GM21367 (cell line): ENCODE measurements around the gene BTBD9.

ENCODE experiments used
- ATAC-seq: cut with Tn5 transposase; IDR thresholded peaks from one replicate; pipeline ENCODE4 v1.9.1; 2021; ENCODE audit not compliant: unreplicated experiment

BTBD9 gene

DNA sequence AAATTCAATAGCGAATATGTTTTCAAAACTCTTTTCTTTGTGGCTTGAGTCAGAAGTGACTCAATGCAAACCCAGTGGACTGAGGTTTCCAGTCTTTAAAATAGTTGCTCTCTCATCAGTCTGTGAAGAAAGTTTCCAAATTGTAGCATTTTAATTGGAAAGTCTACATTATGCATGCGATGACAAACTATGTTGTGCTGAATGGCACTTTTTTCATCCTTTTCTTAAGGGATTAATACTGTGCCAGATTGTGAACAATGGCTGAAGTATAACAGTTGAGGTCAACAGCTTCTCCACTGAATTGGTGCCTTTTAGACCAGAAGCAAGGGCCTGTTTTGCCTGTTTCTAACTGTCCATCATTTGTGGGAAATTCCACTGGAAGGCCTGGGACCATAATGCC, 377.1 kb downstream of the BTBD9 start:
- ATAC-seq: no peak

DNA sequence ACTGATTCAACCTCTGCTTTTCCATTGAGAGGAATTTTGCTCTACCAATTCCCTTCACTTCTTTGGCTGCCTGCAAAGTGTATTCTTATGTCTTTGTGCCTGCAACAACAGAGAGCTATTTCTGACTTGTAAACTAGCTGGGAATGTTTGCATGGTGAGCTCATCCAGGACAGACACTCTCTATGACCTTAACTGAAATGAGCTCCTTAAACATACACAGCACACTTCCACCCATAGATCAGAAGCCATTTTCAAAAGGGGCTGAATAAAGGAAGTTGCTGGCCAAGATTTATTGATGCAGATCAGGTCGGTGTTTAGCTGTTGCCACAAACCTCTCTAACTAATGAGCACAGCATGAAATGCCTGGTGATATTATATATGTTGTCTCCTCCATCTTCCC, 377.7 kb downstream of the BTBD9 start:
- no peak for ATAC-seq

- no peak for ATAC-seq
Observed at GRCh38 chr6:38261626-38262025, 378.1 kb downstream of the BTBD9 start.

- ATAC-seq: no peak
Observed at GRCh38 chr6:38259736-38260135, 380.0 kb downstream of the BTBD9 start.

DNA sequence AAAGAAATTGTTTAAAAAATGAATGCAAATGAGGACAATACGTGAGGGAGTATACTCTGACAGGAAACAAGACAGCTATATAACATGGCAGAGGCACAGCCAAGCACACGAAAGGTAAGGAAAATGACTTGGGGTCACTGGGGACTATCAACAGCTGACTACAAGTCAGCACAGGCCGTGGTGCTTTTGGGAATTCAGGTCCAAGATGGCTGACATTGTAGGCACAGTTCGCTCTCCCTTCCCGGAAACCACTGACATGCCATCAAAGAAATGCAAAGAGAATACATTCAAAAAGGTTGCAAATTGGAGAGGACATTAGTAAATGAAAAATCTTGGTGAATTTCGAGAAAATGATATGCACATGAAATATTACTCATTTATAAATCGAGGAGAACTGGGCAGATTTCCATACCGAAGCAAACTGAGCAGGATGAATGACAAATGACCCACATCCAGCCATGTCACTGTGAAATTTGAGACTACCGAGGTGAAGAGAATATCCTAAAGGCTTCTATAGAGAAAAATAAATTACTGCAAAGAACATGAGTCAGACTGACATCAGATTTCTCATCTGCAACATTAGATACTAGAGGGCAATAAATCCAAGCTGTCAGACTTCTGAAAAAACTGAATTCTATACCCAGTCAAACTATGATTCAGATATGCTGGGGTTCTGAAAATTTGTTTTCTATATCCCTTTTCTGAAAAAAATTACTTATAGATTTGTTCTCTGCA, 391.1 kb downstream of the BTBD9 start:
- no peak for ATAC-seq

DNA sequence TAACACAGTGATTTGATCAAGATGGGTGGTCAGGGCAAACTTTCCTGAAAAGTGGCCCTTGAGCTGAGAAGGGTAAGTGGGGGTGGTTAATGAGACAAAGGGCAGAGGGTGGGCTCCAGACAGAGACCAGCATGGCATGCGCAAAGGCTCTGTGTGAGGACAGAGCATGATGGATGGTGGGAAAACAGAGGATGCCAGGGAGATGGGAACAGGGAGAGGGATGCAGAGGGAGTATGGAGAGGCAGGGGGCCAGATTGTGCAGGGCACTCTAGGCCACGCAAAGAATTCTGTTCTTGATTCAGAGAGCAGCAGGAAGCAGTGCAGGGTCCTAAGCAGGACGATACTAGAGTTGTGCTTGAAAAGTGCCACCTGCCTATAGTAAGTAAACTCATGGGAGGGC, 394.4 kb downstream of the BTBD9 start:
- ATAC-seq: no peak

DNA sequence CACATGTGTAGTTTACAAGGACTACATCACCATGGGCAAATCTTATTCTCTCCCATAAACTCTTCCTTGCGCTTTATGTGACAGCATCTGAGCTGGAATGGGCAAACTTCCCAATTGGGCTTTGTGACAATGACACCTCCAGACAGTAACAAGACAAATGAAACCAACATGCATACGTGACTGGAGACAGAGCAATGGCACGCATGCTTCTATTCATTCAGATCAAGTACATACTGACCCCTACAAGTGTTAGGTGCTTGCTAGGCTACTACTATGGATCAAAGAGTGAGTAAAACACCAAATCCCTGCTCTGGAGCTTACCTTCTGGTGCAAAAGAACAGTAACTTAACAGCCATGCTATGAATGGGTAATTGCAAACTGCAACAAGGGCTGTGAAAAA, 394.9 kb downstream of the BTBD9 start:
- no peak for ATAC-seq

DNA sequence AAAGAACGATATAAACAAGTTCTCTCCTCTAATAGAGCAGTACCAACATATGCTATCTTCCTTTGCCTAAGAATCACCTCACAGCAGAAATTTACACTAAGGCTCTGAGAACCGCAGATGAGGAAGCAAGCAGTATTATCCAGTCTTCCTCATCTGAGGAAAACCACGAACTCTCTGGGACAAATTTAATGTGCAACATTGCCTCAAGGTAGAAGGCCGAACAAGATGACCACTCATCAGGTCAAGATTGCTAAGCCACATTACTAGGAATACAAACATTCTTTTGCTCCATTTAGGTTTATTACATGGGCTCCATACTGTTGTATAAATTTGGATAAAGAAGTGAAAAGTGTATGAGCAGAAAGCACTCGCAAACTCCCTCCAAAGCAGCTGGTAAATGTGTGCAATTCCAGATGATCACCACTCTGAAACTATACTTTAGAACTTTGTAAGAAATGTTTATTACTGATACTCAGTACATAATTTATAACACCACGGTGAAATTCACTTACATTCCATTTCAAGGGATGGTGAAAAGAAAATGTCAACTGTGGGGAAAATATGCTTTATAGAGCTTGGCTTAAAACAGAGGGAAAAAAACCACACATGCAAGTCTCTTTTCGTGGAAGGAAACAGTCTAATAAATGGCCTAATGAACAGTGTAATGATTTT, 398.4 kb downstream of the BTBD9 start:
- ATAC-seq: no peak

- no peak for ATAC-seq
Observed at GRCh38 chr6:38239719-38240451, 399.8 kb downstream of the BTBD9 start.

- no peak for ATAC-seq
Observed at GRCh38 chr6:38236631-38237030, 403.1 kb downstream of the BTBD9 start.

DNA sequence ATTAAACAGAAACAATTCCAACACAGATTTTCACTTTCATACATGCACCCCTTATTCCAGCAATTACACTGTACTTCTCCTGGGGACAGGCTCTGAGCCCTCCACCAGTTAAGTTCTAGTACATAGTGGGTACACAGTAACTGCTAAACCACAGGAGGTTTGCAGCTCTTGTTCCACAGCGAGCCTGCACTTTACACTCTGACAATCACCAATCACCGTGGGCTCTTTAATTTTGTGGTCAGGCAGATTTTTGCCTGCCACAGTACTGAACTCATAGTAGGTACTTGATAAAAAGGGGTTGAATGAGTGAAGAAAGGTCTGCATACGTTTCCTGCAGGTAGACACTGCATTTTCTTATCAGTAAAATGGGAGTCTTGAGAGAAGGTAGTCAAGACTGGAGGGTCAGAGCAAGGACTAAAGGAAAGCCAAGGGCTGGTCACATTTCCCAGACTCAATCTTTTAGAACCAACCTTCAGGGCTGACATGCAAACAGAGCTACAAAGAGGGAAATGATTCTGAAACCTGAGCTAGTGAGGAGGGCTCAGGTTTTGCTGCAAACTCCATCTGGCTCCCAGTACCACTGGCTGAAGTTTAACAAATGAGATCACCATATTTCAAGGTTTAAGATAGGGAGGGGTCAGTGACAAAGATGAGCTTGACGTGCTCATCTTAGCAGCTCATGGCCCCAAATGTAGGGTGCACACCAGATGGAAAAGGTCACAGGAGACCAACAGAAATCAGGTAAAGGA, 404.6 kb downstream of the BTBD9 start:
- ATAC-seq: peak; percentile 72

DNA sequence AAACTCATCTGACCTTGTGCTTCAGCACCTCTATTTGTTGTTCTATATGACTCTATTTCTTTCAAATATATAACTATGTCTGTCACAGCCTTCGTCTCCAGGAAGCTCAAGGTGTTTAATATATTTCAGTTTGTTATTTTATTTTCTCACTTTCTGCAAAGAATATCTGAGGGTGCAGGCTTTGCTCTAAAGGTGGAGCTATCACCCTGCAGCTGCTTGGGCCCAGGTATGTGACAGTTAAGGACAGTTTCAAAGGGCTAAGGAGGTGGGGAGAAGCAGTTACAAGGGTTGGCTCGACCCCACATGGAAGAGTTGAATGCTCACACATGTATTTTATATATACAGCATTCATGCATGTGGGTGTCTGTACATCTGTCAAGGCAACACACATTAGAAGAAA, 405.6 kb downstream of the BTBD9 start:
- no peak for ATAC-seq

GRCh38 chr6:38233161-38233791, 406.5 kb downstream of the BTBD9 start:
- ATAC-seq: no peak

GRCh38 chr6:38225766-38226165, 414.0 kb downstream of the BTBD9 start:
- ATAC-seq: no peak

DNA sequence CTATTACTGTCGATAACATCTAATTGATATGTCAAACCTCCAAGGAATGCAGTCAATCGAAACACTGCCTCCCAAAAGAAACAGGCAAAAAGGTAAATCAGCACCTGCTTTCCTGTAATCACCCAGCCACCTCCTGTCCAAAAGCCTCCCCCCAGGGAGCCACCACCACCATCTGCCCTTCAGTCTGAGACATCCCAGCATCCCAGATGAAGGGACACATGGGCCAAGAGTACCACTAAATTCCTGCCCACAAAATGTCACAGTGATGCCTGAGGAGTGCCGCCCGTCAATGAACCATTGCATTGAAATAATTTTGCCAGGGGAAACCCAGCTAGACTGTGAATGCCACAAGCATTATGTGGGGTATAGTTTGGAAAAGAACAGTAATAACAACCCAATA, 418.5 kb downstream of the BTBD9 start:
- no peak for ATAC-seq

DNA sequence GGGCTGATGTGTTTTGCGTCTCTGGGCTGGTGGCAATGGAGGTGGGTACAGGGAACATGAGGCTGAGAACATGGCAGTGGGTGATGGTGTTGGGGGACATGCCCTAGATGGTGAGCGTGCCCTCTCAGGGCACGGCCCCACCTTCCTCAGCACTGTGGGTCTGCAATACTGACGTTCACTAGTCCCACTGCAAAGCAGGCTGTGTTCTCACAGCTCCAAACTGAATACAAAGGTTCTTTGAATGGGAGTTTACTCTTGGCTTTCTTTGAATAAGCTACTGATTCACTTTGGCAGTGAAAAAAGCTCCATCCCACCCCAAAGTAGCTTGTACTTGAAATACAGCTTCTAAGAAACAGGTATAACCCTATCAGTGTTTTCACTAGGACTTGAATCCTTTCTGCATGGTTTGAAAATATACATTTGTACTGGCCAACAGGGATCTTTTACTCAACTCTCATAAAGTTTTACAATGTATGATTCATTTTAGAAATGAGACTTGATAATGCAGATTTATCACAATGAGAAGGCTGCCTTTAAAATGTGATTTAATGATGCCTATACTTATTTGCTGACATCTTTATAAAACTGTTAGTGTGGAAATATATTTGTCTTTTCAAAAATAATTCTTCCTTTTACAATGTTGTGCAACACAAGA, 419.5 kb downstream of the BTBD9 start:
- ATAC-seq: no peak

DNA sequence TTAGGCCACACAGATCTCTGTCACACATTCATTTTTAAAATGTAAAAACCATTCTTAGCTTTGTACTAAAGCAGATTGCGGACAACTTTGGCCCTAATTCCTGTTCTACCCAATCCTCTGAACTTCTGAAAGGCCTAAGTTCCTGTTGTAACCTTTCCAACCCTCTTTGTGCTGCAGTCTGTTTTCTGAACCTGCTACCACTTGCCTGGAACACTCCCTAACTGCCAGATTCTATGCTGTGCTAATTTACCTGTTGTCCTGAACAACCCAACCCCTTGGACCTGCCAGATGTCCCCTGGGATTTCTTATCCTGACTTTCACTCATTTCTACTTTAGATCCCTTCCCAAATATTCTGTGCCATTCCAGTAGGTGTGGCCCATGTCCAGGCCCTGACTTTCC, 421.5 kb downstream of the BTBD9 start:
- ATAC-seq: no peak

GRCh38 chr6:38216451-38216850, 423.3 kb downstream of the BTBD9 start:
- no peak for ATAC-seq

GRCh38 chr6:38215651-38216311, 423.9 kb downstream of the BTBD9 start:
- ATAC-seq: no peak

- ATAC-seq: no peak
Observed at GRCh38 chr6:38215225-38215624, 424.5 kb downstream of the BTBD9 start.
